Esophagus (tissue), 2 donors: ENCODE measurements around the gene RNF181. TPM values are rescaled to one million over a fixed set of nuclear protein-coding genes. Genes with fewer than 3 reads are reported as not detected.
A peak's percentile ranks its signal among the peaks of the same experiment; 100 is the strongest.

ENCODE experiments used
- H3K27ac ChIP-seq, 2 donors: one replicate each; pipeline ENCODE4 v1.5.1; 2013; ENCODE audit warnings: low read depth in 2 of 2, mild to moderate bottlenecking in 2 of 2, inconsistent platforms in 1 of 2, low read length in 1 of 2, moderate library complexity in 1 of 2
- H3K27me3 ChIP-seq, 2 donors: one replicate each; pipeline ENCODE4 v1.6.1; 2013; ENCODE audit warnings: low read length in 2 of 2, control low read depth in 1 of 2, mild to moderate bottlenecking in 1 of 2; ENCODE audit not compliant: insufficient read depth in 2 of 2, control insufficient read depth in 1 of 2
- H3K36me3 ChIP-seq, 2 donors: one replicate each; pipeline ENCODE4 v1.6.1; 2013; ENCODE audit warnings: low read length in 1 of 2; ENCODE audit not compliant: control insufficient read depth in 2 of 2, insufficient read depth in 2 of 2
- H3K4me1 ChIP-seq, 2 donors: one replicate each; pipeline ENCODE4 v1.6.1; 2013; ENCODE audit warnings: low read length in 1 of 2; ENCODE audit not compliant: control insufficient read depth in 2 of 2, insufficient read depth in 2 of 2
- H3K4me3 ChIP-seq, 2 donors: one replicate each; pipeline ENCODE4 v1.5.1; 2013; ENCODE audit warnings: low read length in 2 of 2, mild to moderate bottlenecking in 2 of 2, low read depth in 1 of 2, moderate library complexity in 1 of 2
- H3K9me3 ChIP-seq, 2 donors: one replicate each; pipeline ENCODE4 v1.6.1; 2013; ENCODE audit warnings: mild to moderate bottlenecking in 2 of 2, low read depth in 1 of 2, low read length in 1 of 2, moderate library complexity in 1 of 2; ENCODE audit not compliant: control insufficient read depth in 2 of 2, insufficient read depth in 1 of 2
- WGBS, 2 donors: extraction: QIAGEN DNeasy Blood & Tissue Kit; methylation state at CpG; one replicate each; pipeline ENCODE4 v1.1.7; 2013; 5-methylcytosine and 5-hydroxymethylcytosine counted together
- polyA plus RNA-seq, 2 donors: library from polyadenylated mRNA; stranded (reverse); fragments of 200-250 nt; gene quantifications; one replicate each; pipeline ENCODE4 v1.2.3, GENCODE V29; 2013
- donor health status: healthy with polysubstance abuse.
- donor health status: Bipolar disorder and iron deficiency.

Gene RNF181
- polyA plus RNA-seq, 2 donors = 159 to 189 TPM

DNA sequence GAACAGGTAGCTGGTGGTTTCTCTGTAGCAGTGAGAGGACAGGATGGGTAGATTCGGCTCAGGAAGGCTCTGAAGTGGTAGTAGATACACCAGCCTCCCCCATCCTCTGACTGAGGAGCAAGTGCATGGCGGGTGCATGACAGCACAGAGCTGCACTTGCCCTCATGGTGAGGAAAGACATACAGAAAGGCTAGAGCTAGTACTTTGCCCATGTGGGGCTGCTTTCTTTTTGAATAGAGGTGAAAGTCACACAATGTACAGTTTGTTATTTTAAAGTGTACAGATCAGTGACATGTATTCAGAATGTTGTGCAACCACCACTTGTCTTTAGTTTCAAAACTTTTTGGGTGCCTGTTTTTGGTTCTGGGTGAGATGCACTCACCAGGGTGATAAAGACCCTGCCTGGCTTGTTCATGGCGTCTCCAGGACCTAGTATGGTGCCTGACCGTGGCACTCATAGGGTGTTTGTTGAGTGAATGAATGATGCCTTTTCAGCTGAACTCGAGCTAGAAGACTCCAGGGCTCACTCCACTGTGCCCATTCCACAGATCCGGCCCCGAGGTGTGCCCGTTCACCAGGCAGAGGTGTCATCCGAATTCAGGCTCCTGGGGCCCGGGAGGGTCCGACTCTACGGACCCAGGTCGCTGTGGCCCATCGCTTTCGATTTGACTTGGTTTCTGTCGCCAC, 11.7 kb upstream of the RNF181 start:
- WGBS, 2 donors = 20 to 29% methylated on average over 16 of the region's 16 CpGs
- Histone ChIP-seq H3K27me3 (no peaks in the 10 kb centered on the region), H3K4me1 (peaks cover 3 to 20% of the 10 kb centered on the region in 2 donors), H3K27ac (peak overlapping the region; percentile 89 to 97), H3K36me3 (peaks cover 6 to 7% of the 10 kb centered on the region in 2 donors), H3K4me3 (peak overlapping the region; percentile 53 to 55), H3K9me3 (no peaks in the 10 kb centered on the region)

DNA sequence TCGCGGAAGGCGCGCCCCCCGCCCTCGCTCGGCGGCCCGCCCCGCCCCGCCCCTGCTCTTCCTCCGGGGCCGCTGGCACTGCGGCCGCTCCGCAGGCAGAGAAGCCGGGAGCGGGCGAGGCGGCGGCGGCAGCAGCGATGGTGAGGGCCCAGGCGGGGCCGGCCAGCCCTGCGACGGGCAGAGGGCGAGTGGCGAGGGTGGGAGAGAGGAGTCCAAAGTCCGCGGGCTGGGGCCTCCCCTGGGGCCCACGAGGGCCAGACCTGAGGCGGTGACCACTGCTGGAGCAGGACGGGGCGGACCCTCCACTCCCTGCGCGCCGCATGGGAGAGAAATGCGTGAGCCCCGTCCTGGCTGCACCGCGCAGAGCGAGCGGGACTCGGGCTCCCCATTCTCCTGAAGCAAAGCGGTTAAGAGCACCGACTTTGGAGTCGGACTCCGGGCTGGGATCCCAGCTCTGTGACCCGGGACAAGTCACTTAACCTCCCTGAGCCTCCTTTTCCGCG, 11.1 kb upstream of the RNF181 start, which contains the start of gene VAMP5:
Gene VAMP5, plus strand, starts transcription at position 78 of the 503 bp plus-strand sequence. Its CDS starts 60 bp downstream, at position 138.
- Histone ChIP-seq H3K4me1 (peaks cover under 1 to 15% of the 10 kb centered on the region in 2 donors), H3K9me3 (no peaks in the 10 kb centered on the region), H3K36me3 (peaks cover 6 to 7% of the 10 kb centered on the region in 2 donors), H3K4me3 (peak within 1 kb of the TSS; percentile 53 to 55), H3K27me3 (no peaks in the 10 kb centered on the region), H3K27ac (peak within 1 kb of the TSS; percentile 89 to 97)
- WGBS, 2 donors = 4 to 6% methylated on average over 48 to 52 of the region's 52 CpGs

DNA sequence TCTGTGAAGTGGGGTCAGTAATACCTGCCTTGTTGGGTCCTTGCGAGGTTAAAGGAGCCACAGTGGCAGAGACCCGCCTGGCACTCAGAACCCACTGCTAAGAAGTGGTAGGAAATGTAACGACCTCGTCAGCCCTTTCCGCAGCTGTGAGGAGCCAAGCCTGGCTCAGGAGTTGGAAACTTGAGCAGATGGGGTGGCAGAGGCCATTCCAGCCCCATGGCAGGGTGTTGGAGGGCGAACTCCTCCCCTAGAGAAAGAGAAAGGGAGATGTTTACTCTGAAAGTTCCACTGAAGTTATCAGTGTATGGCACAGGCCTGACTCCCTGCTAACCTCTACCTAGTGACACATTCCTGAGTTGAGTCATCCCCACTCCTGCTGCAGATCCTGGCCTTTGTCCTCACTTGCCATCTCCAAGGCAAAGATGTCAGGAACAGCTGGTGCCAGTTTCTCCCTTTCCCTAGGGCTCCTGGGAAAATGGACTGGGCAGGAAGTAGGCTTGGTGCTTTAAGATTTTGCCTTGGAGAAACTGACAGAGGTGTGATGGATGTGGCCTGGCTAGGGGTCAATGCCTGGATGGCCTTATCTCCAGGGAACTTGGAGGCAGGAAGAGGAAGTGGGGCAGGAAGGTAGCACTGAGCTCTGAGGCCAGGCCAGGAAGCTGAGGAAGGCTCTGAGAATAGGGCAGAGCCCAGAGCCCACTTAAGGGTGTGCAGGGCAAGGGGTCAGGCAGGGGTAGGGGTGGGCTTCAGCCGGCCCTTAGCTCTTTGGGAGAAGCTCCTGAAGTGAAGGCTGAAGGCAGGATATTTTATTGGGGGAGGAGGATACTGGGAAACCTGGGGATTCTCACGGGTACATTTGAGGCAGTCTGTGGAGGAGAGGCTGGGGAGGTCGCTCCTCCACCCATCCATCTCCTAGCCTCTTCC, 10.4 kb upstream of the RNF181 start:
- H3K4me1 ChIP-seq = peaks cover 0 to 16% of the 10 kb centered on the region in 2 donors
- H3K36me3 ChIP-seq = peaks cover 6 to 7% of the 10 kb centered on the region in 2 donors
- H3K27me3 ChIP-seq = no peaks in the 10 kb centered on the region
- peak overlapping the region; percentile 53 to 55 for H3K4me3 ChIP-seq
- peak overlapping the region; percentile 89 to 97 for H3K27ac ChIP-seq
- 22 to 23% methylated on average over 9 of the region's 9 CpGs for WGBS, 2 donors
- H3K9me3 ChIP-seq = no peaks in the 10 kb centered on the region

DNA sequence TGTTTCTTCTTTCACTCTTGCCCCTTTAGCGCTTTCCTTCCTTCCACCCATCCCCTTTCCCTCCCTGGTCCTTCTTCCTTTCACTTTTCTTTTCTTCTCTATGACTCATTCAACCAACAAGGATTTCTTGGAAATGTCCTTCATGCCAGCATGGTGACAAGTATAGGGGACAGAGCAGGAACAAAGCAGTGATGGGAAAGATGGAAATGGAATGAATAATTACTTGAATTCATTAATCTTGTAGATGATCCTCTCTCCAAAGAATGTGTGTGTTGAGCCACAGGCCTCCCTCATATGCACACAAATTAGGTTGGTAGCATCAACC, 9.8 kb upstream of the RNF181 start:
- WGBS, 2 donors = 71 to 88% methylated on average over 1 of the region's 1 CpG

DNA sequence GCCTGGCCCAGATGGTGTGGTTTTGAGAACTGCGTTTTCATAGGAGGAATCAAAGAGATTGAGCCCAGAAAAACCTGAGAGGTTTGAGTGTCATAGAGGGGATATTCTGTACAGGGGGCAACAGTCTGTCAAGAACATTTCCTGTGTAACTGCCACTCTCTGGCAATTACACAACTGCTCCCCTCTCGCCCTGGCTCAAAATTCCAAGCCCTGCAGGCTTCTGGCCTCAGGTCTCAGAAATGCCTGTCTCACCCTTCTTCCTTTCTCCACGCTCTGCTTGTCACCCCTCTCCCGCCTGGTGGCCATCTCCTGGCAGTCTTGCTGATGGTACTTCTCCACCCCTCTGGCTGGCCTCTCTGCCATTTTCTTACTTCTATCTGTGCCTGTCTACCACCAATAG, 7.3 kb upstream of the RNF181 start:
- peaks cover 0 to 31% of the 10 kb centered on the region in 2 donors for H3K4me1 ChIP-seq
- no peak overlapping the region for H3K4me3 ChIP-seq
- 70 to 78% methylated on average over 4 of the region's 4 CpGs for WGBS, 2 donors
- H3K36me3 ChIP-seq = no peaks in the 10 kb centered on the region
- peak overlapping the region in 1 of 2 donors; percentile 9 for H3K27ac ChIP-seq
- no peaks in the 10 kb centered on the region for H3K27me3 ChIP-seq
- no peaks in the 10 kb centered on the region for H3K9me3 ChIP-seq

More for the DNA sequence above, 9.8 kb upstream of the RNF181 start:
- no peaks in the 10 kb centered on the region for H3K9me3 ChIP-seq
- peaks cover 0 to 20% of the 10 kb centered on the region in 2 donors for H3K4me1 ChIP-seq
- no peaks in the 10 kb centered on the region for H3K27me3 ChIP-seq
- no peak overlapping the region for H3K4me3 ChIP-seq
- peaks cover 6 to 7% of the 10 kb centered on the region in 2 donors for H3K36me3 ChIP-seq
- peak overlapping the region; percentile 89 to 97 for H3K27ac ChIP-seq

DNA sequence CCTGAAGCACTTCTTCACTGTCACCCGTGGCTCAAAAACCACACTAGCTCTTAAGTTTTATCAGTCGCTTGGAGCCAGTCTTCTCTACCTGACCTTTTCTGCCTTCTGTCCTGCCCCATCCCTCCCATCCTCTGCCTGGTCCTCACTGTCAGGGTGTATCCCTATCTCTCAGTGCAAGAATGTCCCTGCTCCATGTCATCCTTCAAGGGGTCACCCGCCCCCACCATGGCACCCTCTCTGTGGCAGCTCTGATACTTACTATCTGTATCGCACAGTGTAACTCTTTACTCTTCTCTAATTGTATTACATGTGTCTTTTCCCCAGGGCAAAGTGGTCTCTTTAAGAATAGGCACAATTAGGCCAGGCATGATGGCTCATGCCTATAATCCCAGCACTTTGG, 6.9 kb upstream of the RNF181 start:
- Histone ChIP-seq H3K4me1 (peaks cover 0 to 29% of the 10 kb centered on the region in 2 donors), H3K27ac (no peak overlapping the region), H3K27me3 (no peaks in the 10 kb centered on the region), H3K4me3 (no peak overlapping the region), H3K36me3 (no peaks in the 10 kb centered on the region), H3K9me3 (no peaks in the 10 kb centered on the region)
- WGBS, 2 donors = 79 to 84% methylated on average over 4 of the region's 4 CpGs

DNA sequence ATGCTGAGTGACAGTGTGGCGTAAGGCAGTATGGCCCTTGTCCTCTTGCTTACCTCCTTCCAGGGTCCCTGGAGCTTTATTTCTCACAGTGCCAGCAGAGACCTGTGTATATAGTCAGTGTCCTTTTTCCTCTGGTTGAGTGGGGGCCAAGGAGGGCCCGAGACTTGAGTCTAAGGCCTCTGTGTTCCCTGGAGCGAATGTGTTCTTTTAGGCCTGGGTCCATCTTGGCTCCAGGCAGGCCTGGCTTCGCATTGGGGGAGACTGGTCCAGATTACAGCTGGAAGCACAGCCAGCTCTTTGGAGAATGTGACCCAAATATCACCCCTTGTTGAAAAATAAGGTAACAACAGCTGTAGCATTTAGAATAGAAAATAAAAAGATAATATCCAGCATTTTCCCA, 6.4 kb upstream of the RNF181 start:
- no peak overlapping the region for H3K4me3 ChIP-seq
- H3K27ac ChIP-seq = peak overlapping the region in 1 of 2 donors; percentile 61
- H3K9me3 ChIP-seq = no peaks in the 10 kb centered on the region
- H3K4me1 ChIP-seq = peaks cover 0 to 28% of the 10 kb centered on the region in 2 donors
- no peaks in the 10 kb centered on the region for H3K36me3 ChIP-seq
- H3K27me3 ChIP-seq = no peaks in the 10 kb centered on the region
- 76 to 84% methylated on average over 4 of the region's 4 CpGs for WGBS, 2 donors

DNA sequence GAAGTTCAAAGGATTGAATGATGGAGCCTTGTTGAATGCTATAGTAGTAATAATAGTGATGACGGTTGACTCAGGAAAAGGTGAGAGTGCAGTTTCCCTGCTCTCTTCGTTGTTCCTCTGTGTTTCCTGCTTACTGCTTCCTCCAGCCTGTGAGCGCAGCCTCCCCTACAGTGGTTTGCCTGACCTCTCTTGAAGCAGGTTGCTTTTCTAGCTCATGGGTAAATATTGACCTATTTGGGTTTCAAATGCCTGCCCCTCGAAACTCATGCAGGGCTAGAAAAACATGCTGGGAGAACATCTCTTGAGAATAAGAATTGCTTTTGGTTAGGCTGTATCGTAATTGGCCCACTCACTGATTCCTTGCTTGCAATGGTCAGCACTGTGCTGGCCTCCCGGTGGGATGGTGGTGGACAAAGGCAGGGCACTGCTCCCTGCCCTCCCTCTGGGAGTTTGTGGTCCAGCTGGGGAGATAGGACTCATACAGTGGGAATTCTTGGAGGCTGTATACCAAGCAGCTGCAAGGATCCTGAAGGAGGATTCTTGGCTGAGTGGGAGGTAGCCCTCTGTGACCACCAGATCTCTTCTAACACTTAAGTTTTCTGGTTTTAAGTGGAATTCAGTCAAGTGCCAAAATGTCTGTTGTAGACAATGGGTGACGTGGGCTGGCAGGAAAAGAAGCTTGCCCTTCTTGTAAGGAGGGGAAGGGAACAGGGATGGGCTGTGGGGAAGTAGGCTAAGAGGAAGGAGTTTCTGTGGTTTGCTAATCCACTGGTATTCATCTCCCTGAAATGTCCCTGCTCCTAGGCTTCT, 5.4 kb upstream of the RNF181 start:
- H3K4me1 ChIP-seq = peaks cover 3 to 30% of the 10 kb centered on the region in 2 donors

DNA sequence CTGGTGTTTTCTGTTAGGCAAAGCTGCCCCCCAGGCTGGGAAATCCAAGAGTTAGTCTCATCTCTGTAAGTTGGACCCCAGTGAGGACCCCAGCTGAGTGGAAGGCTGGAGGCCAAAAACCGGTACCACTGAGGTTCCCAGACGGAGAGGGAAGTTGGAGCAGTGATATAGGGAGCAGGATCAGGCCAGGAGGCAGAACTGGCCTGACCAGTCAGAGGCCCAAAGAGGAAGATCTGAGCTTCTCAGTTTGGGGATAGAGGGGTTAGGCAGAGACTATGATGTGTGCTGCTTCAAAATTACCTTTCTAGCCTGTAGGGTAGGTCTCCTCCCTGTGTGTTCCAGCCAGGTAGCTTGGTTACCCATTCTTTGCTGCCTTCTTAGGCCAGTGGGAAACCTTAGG, 4.6 kb upstream of the RNF181 start:
- peak overlapping the region; percentile 86 to 94 for H3K27ac ChIP-seq
- no peaks in the 10 kb centered on the region for H3K27me3 ChIP-seq
- no peaks in the 10 kb centered on the region for H3K36me3 ChIP-seq
- no peak overlapping the region for H3K4me3 ChIP-seq
- WGBS, 2 donors = 69 to 71% methylated on average over 2 of the region's 2 CpGs
- H3K9me3 ChIP-seq = no peaks in the 10 kb centered on the region
- peaks cover 3 to 26% of the 10 kb centered on the region in 2 donors for H3K4me1 ChIP-seq

More for the DNA sequence above, 5.4 kb upstream of the RNF181 start:
- Histone ChIP-seq H3K27ac (peak overlapping the region; percentile 86 to 94), H3K36me3 (no peaks in the 10 kb centered on the region), H3K4me3 (no peak overlapping the region), H3K9me3 (no peaks in the 10 kb centered on the region), H3K27me3 (no peaks in the 10 kb centered on the region)
- 46 to 51% methylated on average over 7 of the region's 7 CpGs for WGBS, 2 donors
